IMR-90 (cell line): ENCODE measurements around the gene SPON1. TPM values are rescaled to one million over a fixed set of nuclear protein-coding genes. Genes with fewer than 3 reads are reported as not detected.

ENCODE experiments used
- ATAC-seq: fragments of 200-7000 bp; cut with Tn5 transposase; 2 replicates; pipeline ENCODE4 v1.9.1; 2020; ENCODE audit warnings: low read depth, mild to moderate bottlenecking, moderate library complexity
- BruUV-seq: library from RNA; stranded (reverse); fragments of 400-500 nt; replicated peaks from 2 replicates; lab custom pipeline; 2021; lab: Mats Ljungman, UMichigan
- CTCF ChIA-PET: fragments of 300-600 bp; formaldehyde crosslinking; extraction: SDS; loops from one replicate; lab custom pipeline; 2021; ENCODE audit warnings: antibody characterized with exemption; lab: Yijun Ruan, JAX
- POLR2A ChIA-PET: fragments of 300-600 bp; sonication (Branson Sonifier 250); formaldehyde crosslinking; loops from one replicate; lab custom pipeline; 2022; ENCODE audit warnings: antibody characterized with exemption; ENCODE audit not compliant: unreplicated experiment; lab: Charles Lee
- DNase-seq: peaks from one replicate; pipeline ENCODE4 v3.0.0; 2013
- H2AFZ ChIP-seq: replicated peaks from 2 replicates; pipeline ENCODE3; 2013; ENCODE audit warnings: low read length, mild to moderate bottlenecking; ENCODE audit not compliant: poor library complexity
- H2AK5ac ChIP-seq: 2 replicates; pipeline ENCODE4 v1.6.1; 2013; ENCODE audit warnings: low read depth, low read length, inconsistent platforms
- H2AK9ac ChIP-seq: replicated peaks from 2 replicates; pipeline ENCODE3; 2013; ENCODE audit warnings: mild to moderate bottlenecking, low read depth, low read length, moderate library complexity; ENCODE audit not compliant: poor library complexity
- H2BK120ac ChIP-seq: 2 replicates; pipeline ENCODE4 v1.6.1; 2013; ENCODE audit warnings: low read depth, low read length, inconsistent platforms
- H2BK15ac ChIP-seq: 3 replicates; pipeline ENCODE4 v1.6.1; 2013; ENCODE audit warnings: low read depth, low read length, inconsistent platforms
- H2BK20ac ChIP-seq: 2 replicates; pipeline ENCODE4 v1.6.1; 2013; ENCODE audit warnings: low read depth, mild to moderate bottlenecking, inconsistent platforms, low read length, moderate library complexity
- H2BK5ac ChIP-seq: 2 replicates; pipeline ENCODE4 v1.6.1; 2013; ENCODE audit warnings: mild to moderate bottlenecking, low read depth, low read length, inconsistent platforms; ENCODE audit not compliant: poor library complexity, severe bottlenecking
- H3K14ac ChIP-seq: replicated peaks from 2 replicates; pipeline ENCODE4 v1.6.1; 2013; ENCODE audit warnings: low read depth, low read length, inconsistent platforms
- H3K18ac ChIP-seq: 2 replicates; pipeline ENCODE4 v1.6.1; 2013; ENCODE audit warnings: low read depth, low read length, control low read depth
- H3K23ac ChIP-seq: 2 replicates; pipeline ENCODE4 v1.6.1; 2013; ENCODE audit warnings: low read depth, low read length, inconsistent platforms
- H3K27ac ChIP-seq: 2 replicates; pipeline ENCODE4 v1.5.1; 2013; ENCODE audit warnings: mild to moderate bottlenecking, control low read depth, low read length; ENCODE audit not compliant: insufficient read depth
- H3K27me3 ChIP-seq: 2 replicates; pipeline ENCODE4 v1.6.1; 2013; ENCODE audit warnings: low read length; ENCODE audit not compliant: control insufficient read depth, insufficient read depth
- H3K36me3 ChIP-seq: 2 replicates; pipeline ENCODE4 v1.6.1; 2013; ENCODE audit warnings: low read length, mixed read lengths; ENCODE audit not compliant: control insufficient read depth, insufficient read depth
- H3K4ac ChIP-seq: 2 replicates; pipeline ENCODE4 v1.6.1; 2013; ENCODE audit warnings: low read depth, low read length, inconsistent platforms
- H3K4me1 ChIP-seq: 2 replicates; pipeline ENCODE4 v1.6.1; 2013; ENCODE audit warnings: low read length, mixed read lengths; ENCODE audit not compliant: control insufficient read depth, insufficient read depth
- H3K4me2 ChIP-seq: 2 replicates; pipeline ENCODE4 v1.6.1; 2013; ENCODE audit warnings: low read depth, mild to moderate bottlenecking, control low read depth, low read length, moderate library complexity
- H3K4me3 ChIP-seq: 2 replicates; pipeline ENCODE4 v1.5.1; 2013; ENCODE audit warnings: low read depth, mild to moderate bottlenecking, control low read depth, low read length, moderate library complexity; ENCODE audit not compliant: insufficient read depth
- H3K56ac ChIP-seq: 2 replicates; pipeline ENCODE4 v1.6.1; 2013; ENCODE audit warnings: low read length, inconsistent platforms; ENCODE audit not compliant: insufficient read depth; ENCODE audit errors: extremely low read depth
- H3K79me1 ChIP-seq, 2 experiments: 2 replicates each; pipeline ENCODE4 v1.6.1; 2013; ENCODE audit warnings: low read length in 2 of 2, inconsistent platforms in 1 of 2, low read depth in 1 of 2
- H3K9ac ChIP-seq: 2 replicates; pipeline ENCODE4 v1.6.1; 2013; ENCODE audit warnings: low read depth, low read length, control low read depth
- H3K9me1 ChIP-seq: 2 replicates; pipeline ENCODE4 v1.6.1; 2013; ENCODE audit warnings: low read length, inconsistent platforms; ENCODE audit not compliant: insufficient read depth
- H3K9me3 ChIP-seq: 2 replicates; pipeline ENCODE4 v1.6.1; 2013; ENCODE audit warnings: low read length; ENCODE audit not compliant: control insufficient read depth, insufficient read depth
- H4K20me1 ChIP-seq: 2 replicates; pipeline ENCODE4 v1.6.1; 2013; ENCODE audit warnings: low read length, inconsistent platforms; ENCODE audit not compliant: insufficient read depth
- H4K5ac ChIP-seq: 2 replicates; pipeline ENCODE4 v1.6.1; 2013; ENCODE audit warnings: mild to moderate bottlenecking, low read depth, low read length, control low read depth
- H4K8ac ChIP-seq, 2 experiments: 2 replicates each; pipeline ENCODE4 v1.6.1; 2013; ENCODE audit warnings: low read depth in 2 of 2, low read length in 2 of 2, control low read depth in 1 of 2, inconsistent platforms in 1 of 2
- H4K91ac ChIP-seq: 2 replicates; pipeline ENCODE4 v1.6.1; 2013; ENCODE audit warnings: low read depth, low read length, inconsistent platforms; ENCODE audit not compliant: insufficient read depth
- BHLHE40 ChIP-seq: fragments of 150-350 bp; IDR thresholded peaks from 2 replicates; pipeline ENCODE4 v1.6.1; 2016; ENCODE audit warnings: mild to moderate bottlenecking, low read depth, low read length
- CEBPB ChIP-seq: IDR thresholded peaks from 2 replicates; pipeline ENCODE4 v1.6.1; 2012; ENCODE audit warnings: low read depth, low read length, improper control_type of control experiment
- CHD1 ChIP-seq: IDR thresholded peaks from 2 replicates; pipeline ENCODE4 v1.6.1; 2012; ENCODE audit warnings: low read depth, low read length, improper control_type of control experiment
- CTCF ChIP-seq: conservative IDR thresholded peaks from 2 replicates; pipeline ENCODE4 v1.5.1; 2012; ENCODE audit warnings: mild to moderate bottlenecking, low read depth, low read length, improper control_type of control experiment
- ELK1 ChIP-seq: fragments of 150-350 bp; IDR thresholded peaks from 2 replicates; pipeline ENCODE4 v1.6.1; 2016; ENCODE audit warnings: low read depth, mild to moderate bottlenecking, low read length, moderate library complexity, borderline replicate concordance
- FOS ChIP-seq: fragments of 150-350 bp; IDR thresholded peaks from 2 replicates; pipeline ENCODE4 v1.6.1; 2016; ENCODE audit warnings: low read depth, low read length
- MAFK ChIP-seq: IDR thresholded peaks from 2 replicates; pipeline ENCODE4 v1.6.1; 2012; ENCODE audit warnings: low read depth, low read length, improper control_type of control experiment
- MAZ ChIP-seq: IDR thresholded peaks from 2 replicates; pipeline ENCODE4 v1.6.1; 2012; ENCODE audit warnings: low read depth, mild to moderate bottlenecking, low read length, improper control_type of control experiment, moderate library complexity, borderline replicate concordance
- MXI1 ChIP-seq: IDR thresholded peaks from 2 replicates; pipeline ENCODE4 v1.6.1; 2012; ENCODE audit warnings: low read depth, mild to moderate bottlenecking, low read length, moderate library complexity, borderline replicate concordance
- NFE2L2 ChIP-seq: fragments of 150-350 bp; IDR thresholded peaks from 2 replicates; pipeline ENCODE4 v1.6.1; 2016; ENCODE audit warnings: low read depth, mild to moderate bottlenecking, low read length
- POLR2A ChIP-seq: IDR thresholded peaks from 2 replicates; pipeline ENCODE4 v1.6.1; 2012; ENCODE audit warnings: mild to moderate bottlenecking, low read depth, low read length
- RAD21 ChIP-seq: IDR thresholded peaks from 2 replicates; pipeline ENCODE4 v1.6.1; 2012; ENCODE audit warnings: low read length, improper control_type of control experiment
- RCOR1 ChIP-seq: IDR thresholded peaks from 2 replicates; pipeline ENCODE4 v1.6.1; 2012; ENCODE audit warnings: mild to moderate bottlenecking, low read length, improper control_type of control experiment; ENCODE audit not compliant: insufficient replicate concordance
- RFX5 ChIP-seq: IDR thresholded peaks from 2 replicates; pipeline ENCODE4 v1.8.0; 2012; ENCODE audit warnings: low read depth, mild to moderate bottlenecking, low read length, moderate library complexity
- SMC3 ChIP-seq: fragments of 150-350 bp; IDR thresholded peaks from 2 replicates; pipeline ENCODE4 v1.6.1; 2016; ENCODE audit warnings: low read depth, mild to moderate bottlenecking, antibody characterized with exemption, low read length, moderate library complexity
- USF2 ChIP-seq: fragments of 150-350 bp; IDR thresholded peaks from 2 replicates; pipeline ENCODE4 v1.6.1; 2017; ENCODE audit warnings: mild to moderate bottlenecking, antibody characterized with exemption, low read length, low read depth
- WGBS, 2 experiments: methylation state at CpG; one replicate each; pipeline versions ENCODE4 v1.1.5 to v1.1.7; 2013; ENCODE audit warnings: missing lambda C conversion rate in 2 of 2; ENCODE audit not compliant: insufficient read length in 1 of 2; ENCODE audit errors: extremely low coverage in 2 of 2; 5-methylcytosine and 5-hydroxymethylcytosine counted together
- dilution Hi-C: fragments of 300-500 bp; cut with HindIII; formaldehyde crosslinking; loops from one replicate; pipeline ENCODE4 v1.14.3; 2018; ENCODE audit warnings: low sequenced_read_pairs; ENCODE audit not compliant: unreplicated experiment
- in situ Hi-C: fragments of 300-500 bp; cut with MboI; formaldehyde crosslinking; loops from 3 replicates; pipeline ENCODE4 v1.14.3; 2019; ENCODE audit warnings: low sequenced_read_pairs, inconsistent platforms, mixed read lengths
- intact Hi-C: fragments of 100-400 bp; cut with micrococcal nuclease; formaldehyde crosslinking; loops from 2 replicates; pipeline ENCODE4 v1.10.0; 2022
- polyA plus RNA-seq, 3 experiments: library from polyadenylated mRNA; depleted of rRNA; stranded (reverse); fragments of >200 nt; gene quantifications; 2 replicates each; pipeline ENCODE4 v1.2.3, GENCODE V29; 2012; ENCODE audit warnings: low replicate concordance in 1 of 3
- total RNA-seq: library from RNA; depleted of rRNA; stranded (reverse); fragments of >200 nt; gene quantifications from 2 replicates; pipeline ENCODE4 v1.2.3, GENCODE V29; 2012

Gene SPON1
- total and polyA plus RNA-seq, 2 of the 4 experiments (the other 2 are of a cell fraction) = 0.62 to 0.72 TPM

GRCh38 chr11:14273895-14274294 lies 311.4 kb downstream of the SPON1 start:
- Histone ChIP-seq H4K5ac (no peak overlapping the region), H4K20me1 (no peaks in the 10 kb centered on the region), H3K14ac (no peak overlapping the region), H2BK15ac (no peak overlapping the region), H2AK5ac (no peak overlapping the region), H3K4me1 (peaks cover 4% of the 10 kb centered on the region; the same call in 1 of the 2 replicates), H2BK5ac (peak overlapping the region; percentile 25), H3K79me1 (peaks cover 10 to 12% of the 10 kb centered on the region in 2 experiments), H3K18ac (no peak overlapping the region), H3K9me1 (peaks cover 15% of the 10 kb centered on the region), H2AK9ac (no peak overlapping the region), H4K91ac (no peak overlapping the region), H3K36me3 (peaks cover 4% of the 10 kb centered on the region; the same call in 1 of the 2 replicates), H3K27me3 (no peaks in the 10 kb centered on the region), H3K23ac (no peak overlapping the region), H3K4ac (no peak overlapping the region), H2BK120ac (no peak overlapping the region), H3K4me2 (no peak overlapping the region), H3K9me3 (no peaks in the 10 kb centered on the region), H3K56ac (no peak overlapping the region), H3K27ac (no peak overlapping the region), H4K8ac (no peak overlapping the region), H2AFZ (no peak overlapping the region), H3K9ac (no peak overlapping the region), H2BK20ac (no peak overlapping the region), H3K4me3 (no peak overlapping the region)
- BruUV-seq = no TSS peak
- no peak; the same call in 1 of the 2 replicates for ATAC-seq
- no CpG with 5 or more reads among the region's 2 CpGs for WGBS, 2 experiments
- POLR2A ChIA-PET = no interaction called here
- in situ Hi-C loops = loop anchor here (25.0 kb wide), 1 partner anchor 613 kb away; the partner anchor contains the start of gene CYP2R1
- CTCF ChIA-PET = no interaction called here
- intact Hi-C loops = no loop called here
- dilution Hi-C loops = no loop called here
- DNase-seq = peak; percentile 61
- no peak for TF ChIP-seq FOS
- no peak for TF ChIP-seq USF2
- no peak for TF ChIP-seq BHLHE40
- no peak for TF ChIP-seq MAZ
- TF ChIP-seq ELK1 = no peak
- no peak for TF ChIP-seq RCOR1
- TF ChIP-seq RFX5 = no peak
- no peak for TF ChIP-seq NFE2L2
- no peak for TF ChIP-seq SMC3
- no peak for TF ChIP-seq CHD1
- TF ChIP-seq CTCF = no peak
- no peak for TF ChIP-seq MAFK
- no peak for TF ChIP-seq RAD21
- TF ChIP-seq POLR2A = no peak
- TF ChIP-seq CEBPB = no peak
- no peak for TF ChIP-seq MXI1
